Measurements from ENCODE around the gene MORF4L1. TPM values are rescaled to one million over a fixed set of nuclear protein-coding genes. Genes with fewer than 3 reads are reported as not detected.
"Not testable (repeated sequence)": the region's sequence is repeated elsewhere in the genome, so short reads cannot be mapped to it uniquely, and the experiment has no call there.

Gene MORF4L1
- total RNA-seq, 5 donors from 2014 or later (not counting 1 experiment from before 2014, with no cell fraction given) = 208 to 388 (median 232) TPM

DNA sequence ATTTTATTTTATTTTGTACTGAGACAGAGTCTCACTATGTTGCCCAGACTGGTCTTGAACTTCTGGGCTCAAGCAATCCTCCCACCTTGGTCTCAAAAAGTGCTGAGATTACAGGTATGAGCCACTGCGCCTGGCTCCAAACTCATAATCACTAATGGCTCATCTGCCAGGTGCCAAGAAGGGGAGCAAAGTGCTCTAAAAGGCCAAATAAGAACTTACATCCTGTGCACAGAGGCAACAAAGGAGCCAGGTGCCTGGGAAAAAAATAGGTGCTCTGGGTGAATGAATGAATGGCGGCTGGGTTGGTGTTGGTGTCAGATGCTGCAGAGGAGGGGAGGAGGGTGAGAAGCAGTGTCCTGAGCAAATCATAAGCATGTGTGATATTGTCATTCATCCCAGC is 35.6 kb upstream of the MORF4L1 start:
- no peak overlapping the region for H3K27ac ChIP-seq (ENCODE audit: low read length)
- ATAC-seq (replicated peaks in 1 of 4) (no peak), DNase-seq (no peak)
- Mint-ChIP-seq H3K9me3 (no peaks in the 10 kb centered on the region), H3K27me3 (peaks cover 10 to 12% of the 10 kb centered on the region in 2 donors), H3K4me1 (no peaks in the 10 kb centered on the region), H3K27ac (no peak overlapping the region), H3K4me3 (no peak overlapping the region), H3K36me3 (no peaks in the 10 kb centered on the region)
- H3K27me3 ChIP-seq (replicated peaks in 1 of 2; ENCODE audit: control insufficient read depth in 2 of 2, extremely low read depth in 1 of 2, insufficient read depth in 2 of 2, low read length in 1 of 2) = peaks cover 0 to 7% of the 10 kb centered on the region in 2 experiments
- no peak overlapping the region for H3K4me3 ChIP-seq (ENCODE audit: control insufficient read depth in 1 of 2, extremely low read depth in 1 of 2, low read length in 1 of 2)
- no peaks in the 10 kb centered on the region for H3K36me3 ChIP-seq (ENCODE audit: control insufficient read depth in 2 of 2, extremely low read depth in 1 of 2, insufficient read depth in 1 of 2, low read length in 1 of 2)
- POLR2A ChIA-PET = no interaction called here
- no peaks in the 10 kb centered on the region for H3K9me3 ChIP-seq
- CTCF ChIA-PET = no interaction called here
- 0% methylated on average over 1 of the region's 2 CpGs for WGBS (ENCODE audit: insufficient coverage)
- no peaks in the 10 kb centered on the region for H3K4me1 ChIP-seq (ENCODE audit: control insufficient read depth in 1 of 2, extremely low read depth in 1 of 2, insufficient read depth in 2 of 2, low read length in 2 of 2)

- no peak for DNase-seq
- Mint-ChIP-seq H3K9me3 (no peaks in the 10 kb centered on the region), H3K36me3 (no peaks in the 10 kb centered on the region), H3K4me1 (no peaks in the 10 kb centered on the region), H3K27ac (no peak overlapping the region), H3K4me3 (no peak overlapping the region), H3K27me3 (peaks cover 8 to 11% of the 10 kb centered on the region in 2 donors)
- CTCF ChIA-PET = interaction anchor here in 1 of 2 donors (0.5 kb wide), 1 partner anchor 83 kb away, joined by 5 read pairs; no protein-coding TSS in a partner anchor
- Histone ChIP-seq H3K4me1 (ENCODE audit: control insufficient read depth in 1 of 2, extremely low read depth in 1 of 2, insufficient read depth in 2 of 2, low read length in 2 of 2) (no peaks in the 10 kb centered on the region), H3K27ac (ENCODE audit: low read length) (no peak overlapping the region), H3K27me3 (replicated peaks in 1 of 2; ENCODE audit: control insufficient read depth in 2 of 2, extremely low read depth in 1 of 2, insufficient read depth in 2 of 2, low read length in 1 of 2) (peaks cover 0 to 6% of the 10 kb centered on the region in 2 experiments), H3K9me3 (no peaks in the 10 kb centered on the region), H3K4me3 (ENCODE audit: control insufficient read depth in 1 of 2, extremely low read depth in 1 of 2, low read length in 1 of 2) (no peak overlapping the region), H3K36me3 (ENCODE audit: control insufficient read depth in 2 of 2, extremely low read depth in 1 of 2, insufficient read depth in 1 of 2, low read length in 1 of 2) (no peaks in the 10 kb centered on the region)
- no peak for ATAC-seq (replicated peaks in 1 of 4)
- WGBS (ENCODE audit: insufficient coverage) = 96% methylated on average over 5 of the region's 8 CpGs
- POLR2A ChIA-PET = no interaction called here
These were observed 35.1 kb upstream of the MORF4L1 start for GRCh38 chr15:78837543-78837942.

- peaks cover 0 to 4% of the 10 kb centered on the region in 2 experiments for H3K27me3 ChIP-seq (replicated peaks in 1 of 2; ENCODE audit: control insufficient read depth in 2 of 2, extremely low read depth in 1 of 2, insufficient read depth in 2 of 2, low read length in 1 of 2)
- no peaks in the 10 kb centered on the region for H3K9me3 ChIP-seq
- H3K27ac Mint-ChIP-seq = no peak overlapping the region
- no peaks in the 10 kb centered on the region for H3K36me3 Mint-ChIP-seq
- POLR2A ChIA-PET = no interaction called here
- DNase-seq = no peak
- no peaks in the 10 kb centered on the region for H3K4me1 ChIP-seq (ENCODE audit: control insufficient read depth in 1 of 2, extremely low read depth in 1 of 2, insufficient read depth in 2 of 2, low read length in 2 of 2)
- CTCF ChIA-PET = no interaction called here
- H3K4me1 Mint-ChIP-seq = no peaks in the 10 kb centered on the region
- H3K4me3 Mint-ChIP-seq = no peak overlapping the region
- H3K36me3 ChIP-seq (ENCODE audit: control insufficient read depth in 2 of 2, extremely low read depth in 1 of 2, insufficient read depth in 1 of 2, low read length in 1 of 2) = no peaks in the 10 kb centered on the region
- peaks cover 3 to 5% of the 10 kb centered on the region in 2 donors for H3K27me3 Mint-ChIP-seq
- WGBS (ENCODE audit: insufficient coverage) = 83% methylated on average over 2 of the region's 3 CpGs
- no peaks in the 10 kb centered on the region for H3K9me3 Mint-ChIP-seq
- no peak overlapping the region for H3K27ac ChIP-seq (ENCODE audit: low read length)
- ATAC-seq (replicated peaks in 1 of 4) = no peak
- H3K4me3 ChIP-seq (ENCODE audit: control insufficient read depth in 1 of 2, extremely low read depth in 1 of 2, low read length in 1 of 2) = no peak overlapping the region
These were observed 34.2 kb upstream of the MORF4L1 start for GRCh38 chr15:78838489-78838888.

DNA sequence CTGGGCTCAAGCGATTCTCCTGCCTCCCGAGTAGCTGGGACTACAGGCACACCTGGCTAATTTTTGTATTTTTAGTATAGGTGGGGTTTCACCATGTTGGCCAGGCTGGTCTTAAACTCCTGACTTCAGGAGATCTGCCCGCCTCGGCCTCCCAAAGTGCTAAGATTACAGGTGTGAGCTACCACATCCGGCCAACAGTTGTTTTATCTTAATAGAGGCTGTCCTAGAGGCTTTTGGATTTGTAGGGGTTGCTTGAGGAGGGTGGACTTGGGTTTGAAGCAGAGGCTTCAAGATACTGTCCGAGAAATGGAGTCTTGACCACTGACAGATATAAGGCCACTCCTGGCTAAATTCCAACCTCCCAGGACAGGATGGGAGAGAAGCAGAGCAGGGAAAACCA is 33.5 kb upstream of the MORF4L1 start:
- H3K27me3 Mint-ChIP-seq; H3K36me3 Mint-ChIP-seq; H3K4me1 Mint-ChIP-seq; POLR2A ChIA-PET; H3K27ac ChIP-seq (ENCODE audit: low read length); DNase-seq; H3K4me3 Mint-ChIP-seq; H3K27me3 ChIP-seq (replicated peaks in 1 of 2; ENCODE audit: control insufficient read depth in 2 of 2, extremely low read depth in 1 of 2, insufficient read depth in 2 of 2, low read length in 1 of 2); ATAC-seq (replicated peaks in 1 of 4); H3K9me3 ChIP-seq; H3K4me3 ChIP-seq (ENCODE audit: control insufficient read depth in 1 of 2, extremely low read depth in 1 of 2, low read length in 1 of 2); H3K4me1 ChIP-seq (ENCODE audit: control insufficient read depth in 1 of 2, extremely low read depth in 1 of 2, insufficient read depth in 2 of 2, low read length in 2 of 2); H3K36me3 ChIP-seq (ENCODE audit: control insufficient read depth in 2 of 2, extremely low read depth in 1 of 2, insufficient read depth in 1 of 2, low read length in 1 of 2); H3K27ac Mint-ChIP-seq; H3K9me3 Mint-ChIP-seq; CTCF ChIA-PET: not testable (repeated sequence)
- WGBS (ENCODE audit: insufficient coverage) = 71% methylated on average over 3 of the region's 6 CpGs

GRCh38 chr15:78840661-78841375 is 31.9 kb upstream of the MORF4L1 start:
- H3K27me3 ChIP-seq (replicated peaks in 1 of 2; ENCODE audit: control insufficient read depth in 2 of 2, extremely low read depth in 1 of 2, insufficient read depth in 2 of 2, low read length in 1 of 2) = peaks cover 0 to 2% of the 10 kb centered on the region in 2 experiments
- H3K4me1 ChIP-seq (ENCODE audit: control insufficient read depth in 1 of 2, extremely low read depth in 1 of 2, insufficient read depth in 2 of 2, low read length in 2 of 2) = no peaks in the 10 kb centered on the region
- Mint-ChIP-seq H3K27me3 (peaks cover under 1 to 4% of the 10 kb centered on the region in 2 donors), H3K4me3 (no peak overlapping the region), H3K36me3 (no peaks in the 10 kb centered on the region), H3K27ac (no peak overlapping the region), H3K9me3 (no peaks in the 10 kb centered on the region), H3K4me1 (no peaks in the 10 kb centered on the region)
- H3K9me3 ChIP-seq = no peaks in the 10 kb centered on the region
- no peaks in the 10 kb centered on the region for H3K36me3 ChIP-seq (ENCODE audit: control insufficient read depth in 2 of 2, extremely low read depth in 1 of 2, insufficient read depth in 1 of 2, low read length in 1 of 2)
- ATAC-seq (replicated peaks in 1 of 4) (no peak), DNase-seq (no peak)
- ChIA-PET CTCF (no interaction called here), POLR2A (no interaction called here)
- no peak overlapping the region for H3K4me3 ChIP-seq (ENCODE audit: control insufficient read depth in 1 of 2, extremely low read depth in 1 of 2, low read length in 1 of 2)
- no peak overlapping the region for H3K27ac ChIP-seq (ENCODE audit: low read length)
- WGBS (ENCODE audit: insufficient coverage) = 100% methylated on average over 3 of the region's 7 CpGs

GRCh38 chr15:78841376-78841706 is 31.3 kb upstream of the MORF4L1 start:
- Histone ChIP-seq H3K4me1 (ENCODE audit: control insufficient read depth in 1 of 2, extremely low read depth in 1 of 2, insufficient read depth in 2 of 2, low read length in 2 of 2) (no peaks in the 10 kb centered on the region), H3K27ac (ENCODE audit: low read length) (no peak overlapping the region), H3K9me3 (no peaks in the 10 kb centered on the region), H3K27me3 (replicated peaks in 1 of 2; ENCODE audit: control insufficient read depth in 2 of 2, extremely low read depth in 1 of 2, insufficient read depth in 2 of 2, low read length in 1 of 2) (no peaks in the 10 kb centered on the region), H3K36me3 (ENCODE audit: control insufficient read depth in 2 of 2, extremely low read depth in 1 of 2, insufficient read depth in 1 of 2, low read length in 1 of 2) (no peaks in the 10 kb centered on the region), H3K4me3 (ENCODE audit: control insufficient read depth in 1 of 2, extremely low read depth in 1 of 2, low read length in 1 of 2) (no peak overlapping the region)
- DNase-seq (no peak), ATAC-seq (replicated peaks in 1 of 4) (no peak)
- no peaks in the 10 kb centered on the region for H3K4me1 Mint-ChIP-seq
- peaks cover 0 to 4% of the 10 kb centered on the region in 2 donors for H3K27me3 Mint-ChIP-seq
- no peak overlapping the region for H3K4me3 Mint-ChIP-seq
- H3K9me3 Mint-ChIP-seq = no peaks in the 10 kb centered on the region
- H3K36me3 Mint-ChIP-seq = no peaks in the 10 kb centered on the region
- H3K27ac Mint-ChIP-seq = no peak overlapping the region
- no CpG with 5 or more reads among the region's 3 CpGs for WGBS (ENCODE audit: insufficient coverage)
- POLR2A ChIA-PET = no interaction called here
- CTCF ChIA-PET = no interaction called here

- Mint-ChIP-seq H3K9me3 (no peaks in the 10 kb centered on the region), H3K4me3 (no peak overlapping the region), H3K4me1 (no peaks in the 10 kb centered on the region), H3K27ac (no peak overlapping the region), H3K36me3 (no peaks in the 10 kb centered on the region), H3K27me3 (peaks cover 0 to 4% of the 10 kb centered on the region in 2 donors)
- ChIA-PET CTCF (no interaction called here), POLR2A (no interaction called here)
- 78% methylated on average over 4 of the region's 6 CpGs for WGBS (ENCODE audit: insufficient coverage)
- H3K27me3 ChIP-seq (replicated peaks in 1 of 2; ENCODE audit: control insufficient read depth in 2 of 2, extremely low read depth in 1 of 2, insufficient read depth in 2 of 2, low read length in 1 of 2) = no peaks in the 10 kb centered on the region
- H3K27ac ChIP-seq (ENCODE audit: low read length) = no peak overlapping the region
- H3K4me1 ChIP-seq (ENCODE audit: control insufficient read depth in 1 of 2, extremely low read depth in 1 of 2, insufficient read depth in 2 of 2, low read length in 2 of 2) = no peaks in the 10 kb centered on the region
- no peak for ATAC-seq (replicated peaks in 1 of 4)
- no peak for DNase-seq
- H3K36me3 ChIP-seq (ENCODE audit: control insufficient read depth in 2 of 2, extremely low read depth in 1 of 2, insufficient read depth in 1 of 2, low read length in 1 of 2) = no peaks in the 10 kb centered on the region
- no peaks in the 10 kb centered on the region for H3K9me3 ChIP-seq
- H3K4me3 ChIP-seq (ENCODE audit: control insufficient read depth in 1 of 2, extremely low read depth in 1 of 2, low read length in 1 of 2) = no peak overlapping the region
These were observed 30.8 kb upstream of the MORF4L1 start for GRCh38 chr15:78841891-78842290.

All from T-cell (primary cell).